ENCODE measurements around the gene AK1. TPM values are rescaled to one million over a fixed set of nuclear protein-coding genes. Genes with fewer than 3 reads are reported as not detected.

The AK1 gene
- total and polyA plus RNA-seq, 9 of the 15 experiments (the other 6 are each of a cell fraction or from before 2014, with no cell fraction given), result 10.1 to 71.8 (median 39.0) TPM

- TF ChIP-seq CTCF (IDR thresholded peaks at IDR 0.05 in 2 of 3, conservative IDR thresholded peaks at IDR 0.05 in 1 of 3; ENCODE audit: insufficient read depth in 2 of 3, low read depth in 1 of 3, low read length in 3 of 3), result peak; percentile 59 to 69 (median 66)
- TF ChIP-seq, protein P1, sequence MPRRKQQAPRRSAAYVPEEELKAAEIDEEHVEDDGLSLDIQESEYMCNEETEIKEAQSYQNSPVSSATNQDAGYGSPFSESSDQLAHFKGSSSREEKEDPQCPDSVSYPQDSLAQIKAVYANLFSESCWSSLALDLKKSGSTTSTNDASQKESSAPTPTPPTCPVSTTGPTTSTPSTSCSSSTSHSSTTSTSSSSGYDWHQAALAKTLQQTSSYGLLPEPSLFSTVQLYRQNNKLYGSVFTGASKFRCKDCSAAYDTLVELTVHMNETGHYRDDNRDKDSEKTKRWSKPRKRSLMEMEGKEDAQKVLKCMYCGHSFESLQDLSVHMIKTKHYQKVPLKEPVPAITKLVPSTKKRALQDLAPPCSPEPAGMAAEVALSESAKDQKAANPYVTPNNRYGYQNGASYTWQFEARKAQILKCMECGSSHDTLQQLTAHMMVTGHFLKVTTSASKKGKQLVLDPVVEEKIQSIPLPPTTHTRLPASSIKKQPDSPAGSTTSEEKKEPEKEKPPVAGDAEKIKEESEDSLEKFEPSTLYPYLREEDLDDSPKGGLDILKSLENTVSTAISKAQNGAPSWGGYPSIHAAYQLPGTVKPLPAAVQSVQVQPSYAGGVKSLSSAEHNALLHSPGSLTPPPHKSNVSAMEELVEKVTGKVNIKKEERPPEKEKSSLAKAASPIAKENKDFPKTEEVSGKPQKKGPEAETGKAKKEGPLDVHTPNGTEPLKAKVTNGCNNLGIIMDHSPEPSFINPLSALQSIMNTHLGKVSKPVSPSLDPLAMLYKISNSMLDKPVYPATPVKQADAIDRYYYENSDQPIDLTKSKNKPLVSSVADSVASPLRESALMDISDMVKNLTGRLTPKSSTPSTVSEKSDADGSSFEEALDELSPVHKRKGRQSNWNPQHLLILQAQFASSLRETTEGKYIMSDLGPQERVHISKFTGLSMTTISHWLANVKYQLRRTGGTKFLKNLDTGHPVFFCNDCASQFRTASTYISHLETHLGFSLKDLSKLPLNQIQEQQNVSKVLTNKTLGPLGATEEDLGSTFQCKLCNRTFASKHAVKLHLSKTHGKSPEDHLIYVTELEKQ (CRISPR knock-in tag; IDR thresholded peaks at IDR 0.05), result no peak
- TF ChIP-seq, protein P2, sequence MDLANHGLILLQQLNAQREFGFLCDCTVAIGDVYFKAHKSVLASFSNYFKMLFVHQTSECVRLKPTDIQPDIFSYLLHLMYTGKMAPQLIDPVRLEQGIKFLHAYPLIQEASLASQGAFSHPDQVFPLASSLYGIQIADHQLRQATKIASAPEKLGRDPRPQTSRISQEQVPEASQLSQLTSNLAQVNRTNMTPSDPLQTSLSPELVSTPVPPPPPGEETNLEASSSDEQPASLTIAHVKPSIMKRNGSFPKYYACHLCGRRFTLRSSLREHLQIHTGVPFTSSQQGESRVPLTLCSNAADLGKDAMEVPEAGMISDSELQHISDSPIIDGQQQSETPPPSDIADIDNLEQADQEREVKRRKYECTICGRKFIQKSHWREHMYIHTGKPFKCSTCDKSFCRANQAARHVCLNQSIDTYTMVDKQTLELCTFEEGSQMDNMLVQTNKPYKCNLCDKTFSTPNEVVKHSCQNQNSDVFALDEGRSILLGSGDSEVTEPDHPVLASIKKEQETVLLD (IDR thresholded peaks at IDR 0.05), result no peak
- TF ChIP-seq CBX3 (IDR thresholded peaks at IDR 0.05; ENCODE audit: borderline replicate concordance in 1 of 2, low read length in 2 of 2), result no peak
- TF ChIP-seq ZFX (CRISPR knock-in tag; IDR thresholded peaks at IDR 0.05), result peak; percentile 58
- no peak for TF ChIP-seq MECOM (CRISPR knock-in tag; IDR thresholded peaks at IDR 0.05)
- no peak for TF ChIP-seq SRSF9 (IDR thresholded peaks at IDR 0.05; ENCODE audit: borderline replicate concordance, low read depth, low read length)
- peak in 1 of 2 experiments; percentile 19; a peak in 1 of 4 replicates for TF ChIP-seq TRIM24 (IDR thresholded peaks at IDR 0.05)
- no peak for TF ChIP-seq POLR2B (IDR thresholded peaks at IDR 0.05; ENCODE audit: low read depth, partially characterized antibody)
- TF ChIP-seq, protein P3, sequence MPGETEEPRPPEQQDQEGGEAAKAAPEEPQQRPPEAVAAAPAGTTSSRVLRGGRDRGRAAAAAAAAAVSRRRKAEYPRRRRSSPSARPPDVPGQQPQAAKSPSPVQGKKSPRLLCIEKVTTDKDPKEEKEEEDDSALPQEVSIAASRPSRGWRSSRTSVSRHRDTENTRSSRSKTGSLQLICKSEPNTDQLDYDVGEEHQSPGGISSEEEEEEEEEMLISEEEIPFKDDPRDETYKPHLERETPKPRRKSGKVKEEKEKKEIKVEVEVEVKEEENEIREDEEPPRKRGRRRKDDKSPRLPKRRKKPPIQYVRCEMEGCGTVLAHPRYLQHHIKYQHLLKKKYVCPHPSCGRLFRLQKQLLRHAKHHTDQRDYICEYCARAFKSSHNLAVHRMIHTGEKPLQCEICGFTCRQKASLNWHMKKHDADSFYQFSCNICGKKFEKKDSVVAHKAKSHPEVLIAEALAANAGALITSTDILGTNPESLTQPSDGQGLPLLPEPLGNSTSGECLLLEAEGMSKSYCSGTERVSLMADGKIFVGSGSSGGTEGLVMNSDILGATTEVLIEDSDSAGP (CRISPR knock-in tag; IDR thresholded peaks at IDR 0.05), result no peak
- TF ChIP-seq MTA2 (IDR thresholded peaks at IDR 0.05; ENCODE audit: low read depth), result no peak
- TF ChIP-seq MCM2 (IDR thresholded peaks at IDR 0.05; ENCODE audit: low read depth), result no peak
- 0 out of 2 replicates have a peak, but pooled peaks have one; percentile 20 for TF ChIP-seq POLR2G (IDR thresholded peaks at IDR 0.05; ENCODE audit: low read depth, low read length)
- 0 out of 2 replicates have a peak, but pooled peaks have one; percentile 44 for TF ChIP-seq MTA3 (IDR thresholded peaks at IDR 0.05; ENCODE audit: borderline replicate concordance)
- TF ChIP-seq MYC (IDR thresholded peaks at IDR 0.05; ENCODE audit: low read depth, low read length), result no peak; the same call in 1 of the 2 replicates
- TF ChIP-seq MYC (CRISPR knock-in tag; IDR thresholded peaks at IDR 0.05; ENCODE audit: borderline replicate concordance, low read depth), result no peak
- TF ChIP-seq SMARCA5 (IDR thresholded peaks at IDR 0.05), result no peak
- no peak for TF ChIP-seq HDAC2 (IDR thresholded peaks at IDR 0.05)
- 0 out of 2 replicates have a peak, but pooled peaks have one; percentile 30 for TF ChIP-seq STAG1 (CRISPR knock-in tag; IDR thresholded peaks at IDR 0.05; ENCODE audit: borderline replicate concordance)
- TF ChIP-seq ESRRB (CRISPR knock-in tag; IDR thresholded peaks at IDR 0.05; ENCODE audit: borderline replicate concordance), result no peak
Observed at GRCh38 chr9:127918183-127919107, 41.0 kb upstream of the AK1 start (continued).
